Activated CD8-positive, alpha-beta T cell treated with anti-CD3 and anti-CD28 coated beads for 36 hours (primary cell): ENCODE data around the gene CGB3. TPM values are rescaled to one million over a fixed set of nuclear protein-coding genes. Genes with fewer than 3 reads are reported as not detected.

Source experiments
- ATAC-seq: fragments of 200-7000 bp; cut with Tn5 transposase; one replicate; pipeline ENCODE4 v1.10.0; 2021; ENCODE audit warnings: mild to moderate bottlenecking, moderate library complexity
- CTCF ChIA-PET: fragments of 350-600 bp; sonication (Branson Sonifier 250); formaldehyde crosslinking; loops from one replicate; lab custom pipeline; 2021; ENCODE audit warnings: antibody characterized with exemption; lab: Charles Lee
- POLR2A ChIA-PET: fragments of 350-600 bp; sonication (Branson Sonifier 250); formaldehyde crosslinking; loops from one replicate; lab custom pipeline; 2021; ENCODE audit warnings: antibody characterized with exemption; lab: Charles Lee
- DNase-seq: peaks from one replicate; pipeline ENCODE4 v3.0.0-alpha.2; 2020
- H3K27ac Mint-ChIP-seq: one replicate; pipeline ENCODE4 v1.8.0; 2021; ENCODE audit warnings: mild to moderate bottlenecking, mixed read lengths
- H3K27me3 Mint-ChIP-seq: one replicate; pipeline ENCODE4 v1.8.0; 2021; ENCODE audit warnings: mixed read lengths
- H3K36me3 Mint-ChIP-seq: one replicate; pipeline ENCODE4 v1.8.0; 2021; ENCODE audit warnings: low read depth, mixed read lengths
- H3K4me1 Mint-ChIP-seq: one replicate; pipeline ENCODE4 v1.8.0; 2021; ENCODE audit warnings: low read depth, mixed read lengths
- H3K4me3 Mint-ChIP-seq: one replicate; pipeline ENCODE4 v1.8.0; 2021; ENCODE audit warnings: mild to moderate bottlenecking, moderate library complexity, mixed read lengths
- H3K9me3 Mint-ChIP-seq: one replicate; pipeline ENCODE4 v1.8.0; 2021; ENCODE audit warnings: mixed read lengths
- CTCF ChIP-seq: fragments of 200-600 bp; IDR thresholded peaks from one replicate; pipeline ENCODE4 v1.8.0; 2022; ENCODE audit warnings: antibody characterized with exemption, mild to moderate bottlenecking
- intact Hi-C: fragments of 100-400 bp; cut with micrococcal nuclease; formaldehyde crosslinking; loops from one replicate; pipeline ENCODE4 v1.10.0; 2022
- total RNA-seq, 2 experiments: library from RNA; stranded (reverse); gene quantifications; one replicate each; pipeline ENCODE4 v1.2.3, GENCODE V29; 2021

The CGB3 gene
- total RNA-seq, 2 experiments from 2014 or later: not detected

GRCh38 chr19:49014123-49014869, 9.8 kb downstream of the CGB3 start:
- ChIA-PET CTCF (interaction anchor here (0.9 to 2.3 kb wide), 3 partner anchors 16 to 185 kb away, joined by 4 to 6 read pairs (median 4); partner anchors contain the start of genes GYS1 and RUVBL2), POLR2A (interaction anchor here (1.5 kb wide), 2 partner anchors 8 to 48 kb away, joined by 3 read pairs; no protein-coding TSS in a partner anchor)
- Mint-ChIP-seq H3K27me3 (peaks cover 4% of the 10 kb centered on the region), H3K27ac (no peak overlapping the region), H3K4me3 (no peak overlapping the region), H3K9me3 (no peaks in the 10 kb centered on the region), H3K4me1 (peaks cover 15% of the 10 kb centered on the region), H3K36me3 (peaks cover 26% of the 10 kb centered on the region)
- intact Hi-C loops: no loop called here
- ATAC-seq (no peak), DNase-seq (no peak)
- TF ChIP-seq CTCF: no peak

GRCh38 chr19:49011194-49011593, 12.9 kb downstream of the CGB3 start:
- H3K36me3 Mint-ChIP-seq: peaks cover 31% of the 10 kb centered on the region
- ChIA-PET POLR2A (no interaction called here), CTCF (no interaction called here)
- no peaks in the 10 kb centered on the region for H3K4me1 Mint-ChIP-seq
- no peak for DNase-seq
- no peak overlapping the region for H3K4me3 Mint-ChIP-seq
- no peak for TF ChIP-seq CTCF
- no peak overlapping the region for H3K27ac Mint-ChIP-seq
- H3K9me3 Mint-ChIP-seq: no peaks in the 10 kb centered on the region
- H3K27me3 Mint-ChIP-seq: no peaks in the 10 kb centered on the region
- no peak for ATAC-seq
- intact Hi-C loops: no loop called here

- no peak for DNase-seq
- no peak for ATAC-seq
- Mint-ChIP-seq H3K4me3 (no peak overlapping the region), H3K9me3 (no peaks in the 10 kb centered on the region), H3K36me3 (peaks cover 26% of the 10 kb centered on the region), H3K4me1 (no peaks in the 10 kb centered on the region), H3K27me3 (no peaks in the 10 kb centered on the region), H3K27ac (no peak overlapping the region)
- CTCF ChIA-PET: interaction anchor here (1.0 kb wide), 1 partner anchor 12 kb away, joined by 5 read pairs; no protein-coding TSS in a partner anchor
- TF ChIP-seq CTCF: no peak
- intact Hi-C loops: no loop called here
- POLR2A ChIA-PET: no interaction called here
These were observed 13.7 kb downstream of the CGB3 start for GRCh38 chr19:49010453-49010852.

- no peak for TF ChIP-seq CTCF
- no peaks in the 10 kb centered on the region for H3K4me1 Mint-ChIP-seq
- intact Hi-C loops: no loop called here
- no peak for DNase-seq
- no peak for ATAC-seq
- ChIA-PET CTCF (interaction anchor here (1.0 to 1.5 kb wide), 2 partner anchors 10 to 12 kb away, joined by 5 to 9 read pairs; no protein-coding TSS in a partner anchor), POLR2A (no interaction called here)
- H3K4me3 Mint-ChIP-seq: no peak overlapping the region
- peaks cover 29% of the 10 kb centered on the region for H3K36me3 Mint-ChIP-seq
- no peaks in the 10 kb centered on the region for H3K9me3 Mint-ChIP-seq
- H3K27ac Mint-ChIP-seq: no peak overlapping the region
- H3K27me3 Mint-ChIP-seq: no peaks in the 10 kb centered on the region
These were observed 14.3 kb downstream of the CGB3 start for GRCh38 chr19:49009828-49010227.

GRCh38 chr19:49006905-49007304, 17.2 kb downstream of the CGB3 start:
- CTCF ChIA-PET: interaction anchor here (1.3 to 2.2 kb wide), 3 partner anchors 14 to 108 kb away, joined by 5 to 7 read pairs (median 5); partner anchors contain the start of genes GYS1, LIN7B and RUVBL2
- H3K27ac Mint-ChIP-seq: no peak overlapping the region
- H3K9me3 Mint-ChIP-seq: no peaks in the 10 kb centered on the region
- H3K36me3 Mint-ChIP-seq: peaks cover 33% of the 10 kb centered on the region
- H3K27me3 Mint-ChIP-seq: no peaks in the 10 kb centered on the region
- H3K4me3 Mint-ChIP-seq: no peak overlapping the region
- TF ChIP-seq CTCF: no peak
- H3K4me1 Mint-ChIP-seq: no peaks in the 10 kb centered on the region
- POLR2A ChIA-PET: interaction anchor here (2.1 kb wide), 1 partner anchor 10 kb away, joined by 8 read pairs; the partner anchor contains the start of gene LHB
- intact Hi-C loops: no loop called here
- no peak for DNase-seq
- ATAC-seq: no peak
